HG02798 (cell line): Measurements from ENCODE around the gene DOCK8.

Experiments
- ATAC-seq: cut with Tn5 transposase; IDR thresholded peaks from one replicate; pipeline ENCODE4 v1.9.1; 2021; ENCODE audit warnings: mild to moderate bottlenecking; ENCODE audit not compliant: unreplicated experiment, poor library complexity

The DOCK8 gene

GRCh38 chr9:479971-480350 lies 265.3 kb downstream of the DOCK8 start:
- ATAC-seq: no peak

GRCh38 chr9:482739-483138 lies 268.1 kb downstream of the DOCK8 start:
- ATAC-seq: no peak

GRCh38 chr9:486156-486555 lies 271.5 kb downstream of the DOCK8 start:
- ATAC-seq: no peak

GRCh38 chr9:487429-487828 lies 272.8 kb downstream of the DOCK8 start:
- ATAC-seq: no peak

GRCh38 chr9:488448-488847 lies 273.8 kb downstream of the DOCK8 start:
- no peak for ATAC-seq

GRCh38 chr9:489198-490197 lies 274.8 kb downstream of the DOCK8 start:
- ATAC-seq: no peak

- ATAC-seq: no peak
Measured at GRCh38 chr9:494764-495163, 280.1 kb downstream of the DOCK8 start.

GRCh38 chr9:495739-496138 lies 281.1 kb downstream of the DOCK8 start:
- ATAC-seq: no peak

- ATAC-seq: no peak
Measured at GRCh38 chr9:503326-503725, 288.7 kb downstream of the DOCK8 start.

GRCh38 chr9:503881-504852 lies 289.5 kb downstream of the DOCK8 start, which contains the start of gene KANK1:
TSS of gene KANK1 (plus strand) at chr9:504695.
- peak; percentile 93 for ATAC-seq

- peak; percentile 25 for ATAC-seq
Measured at GRCh38 chr9:504921-505740, 290.5 kb downstream of the DOCK8 start.

- no peak for ATAC-seq
Measured at GRCh38 chr9:505741-506059, 291.0 kb downstream of the DOCK8 start.

- no peak for ATAC-seq
Measured at GRCh38 chr9:506281-506680, 291.6 kb downstream of the DOCK8 start.

- no peak for ATAC-seq
Measured at GRCh38 chr9:511861-512260, 297.2 kb downstream of the DOCK8 start.

- ATAC-seq: no peak
Measured at GRCh38 chr9:512555-513272, 298.0 kb downstream of the DOCK8 start.
